H9 (cell line): Measurements from ENCODE around the gene TRIM61. TPM values are rescaled to one million over a fixed set of nuclear protein-coding genes. Genes with fewer than 3 reads are reported as not detected.
"Not testable (repeated sequence)": the region's sequence is repeated elsewhere in the genome, so short reads cannot be mapped to it uniquely, and the experiment has no call there.

Source experiments
- DNase-seq: peaks from one replicate; pipeline ENCODE4 v3.0.0-alpha.2; 2017
- H2AFZ ChIP-seq: one replicate; pipeline ENCODE4 v1.6.1; 2013; ENCODE audit warnings: mild to moderate bottlenecking, low read length, control low read depth, moderate library complexity
- H2AK5ac ChIP-seq: 2 replicates; pipeline ENCODE4 v1.6.1; 2013; ENCODE audit warnings: low read length, control low read depth, mixed read lengths; ENCODE audit not compliant: insufficient read length
- H2BK120ac ChIP-seq: one replicate; pipeline ENCODE4 v1.6.1; 2013; ENCODE audit warnings: low read depth, mild to moderate bottlenecking, low read length, control low read depth, inconsistent platforms; ENCODE audit not compliant: poor library complexity, severe bottlenecking
- H2BK12ac ChIP-seq: 2 replicates; pipeline ENCODE4 v1.6.1; 2013; ENCODE audit warnings: low read length, control low read depth, mixed read lengths, low read depth; ENCODE audit not compliant: insufficient read length
- H2BK15ac ChIP-seq: 2 replicates; pipeline ENCODE4 v1.6.1; 2013; ENCODE audit warnings: low read depth, low read length, control low read depth
- H2BK20ac ChIP-seq: one replicate; pipeline ENCODE4 v1.6.1; 2013; ENCODE audit warnings: low read depth, mild to moderate bottlenecking, low read length, control low read depth, inconsistent platforms; ENCODE audit not compliant: poor library complexity, severe bottlenecking
- H2BK5ac ChIP-seq: 2 replicates; pipeline ENCODE4 v1.6.1; 2013; ENCODE audit warnings: low read length, control low read depth, mixed read lengths; ENCODE audit not compliant: insufficient read length
- H3K14ac ChIP-seq: 2 replicates; pipeline ENCODE4 v1.6.1; 2013; ENCODE audit warnings: low read length, control low read depth; ENCODE audit not compliant: insufficient read depth
- H3K18ac ChIP-seq: 2 replicates; pipeline ENCODE4 v1.6.1; 2013; ENCODE audit warnings: low read depth, mild to moderate bottlenecking, mixed read lengths, low read length, control low read depth; ENCODE audit not compliant: insufficient read length
- H3K23ac ChIP-seq: 2 replicates; pipeline ENCODE4 v1.6.1; 2013; ENCODE audit warnings: low read length, control low read depth, mixed read lengths, low read depth; ENCODE audit not compliant: insufficient read length
- H3K23me2 ChIP-seq: 2 replicates; pipeline ENCODE4 v1.6.1; 2013; ENCODE audit warnings: low read depth, mild to moderate bottlenecking, mixed read lengths, low read length, control low read depth; ENCODE audit not compliant: insufficient read length, poor library complexity, severe bottlenecking
- H3K27ac ChIP-seq: 2 replicates; pipeline ENCODE4 v1.5.1; 2013; ENCODE audit warnings: low read length, control low read depth, mixed read lengths, low read depth; ENCODE audit not compliant: insufficient read length
- H3K27me3 ChIP-seq: 2 replicates; pipeline ENCODE4 v1.6.1; 2013; ENCODE audit warnings: low read length, control low read depth, inconsistent platforms; ENCODE audit not compliant: insufficient read depth
- H3K4ac ChIP-seq: 2 replicates; pipeline ENCODE4 v1.6.1; 2013; ENCODE audit warnings: low read depth, mild to moderate bottlenecking, control low read depth, inconsistent platforms, low read length, moderate library complexity
- H3K4me1 ChIP-seq: 2 replicates; pipeline ENCODE4 v1.6.1; 2013; ENCODE audit warnings: low read length, control low read depth, inconsistent platforms; ENCODE audit not compliant: insufficient read depth
- H3K4me2 ChIP-seq: 2 replicates; pipeline ENCODE4 v1.6.1; 2013; ENCODE audit warnings: low read length, control low read depth, mixed read lengths; ENCODE audit not compliant: insufficient read length, insufficient read depth
- H3K56ac ChIP-seq: 2 replicates; pipeline ENCODE4 v1.6.1; 2013; ENCODE audit warnings: low read depth, mild to moderate bottlenecking, mixed read lengths, low read length, control low read depth; ENCODE audit not compliant: insufficient read length
- H3K79me1 ChIP-seq: 2 replicates; pipeline ENCODE4 v1.6.1; 2013; ENCODE audit warnings: low read depth, mild to moderate bottlenecking, moderate library complexity, low read length, control low read depth, inconsistent platforms; ENCODE audit not compliant: insufficient read depth, poor library complexity, severe bottlenecking
- H3K79me2 ChIP-seq: 2 replicates; pipeline ENCODE4 v1.6.1; 2013; ENCODE audit warnings: low read length, control low read depth, inconsistent platforms; ENCODE audit not compliant: insufficient read depth
- H3K9ac ChIP-seq: 2 replicates; pipeline ENCODE4 v1.6.1; 2013; ENCODE audit warnings: low read length, control low read depth, mixed read lengths; ENCODE audit not compliant: insufficient read length; ENCODE audit errors: extremely low read depth
- H3K9me3 ChIP-seq: one replicate; pipeline ENCODE4 v1.6.1; 2013; ENCODE audit warnings: low read depth, low read length, inconsistent platforms; ENCODE audit not compliant: control insufficient read depth
- H3T11ph ChIP-seq: one replicate; pipeline ENCODE4 v1.6.1; 2013; ENCODE audit warnings: mild to moderate bottlenecking, low read length, control low read depth, inconsistent platforms
- H4K20me1 ChIP-seq: one replicate; pipeline ENCODE4 v1.6.1; 2013; ENCODE audit not compliant: control insufficient read depth, insufficient read length, insufficient read depth
- H4K5ac ChIP-seq: 2 replicates; pipeline ENCODE4 v1.6.1; 2013; ENCODE audit warnings: low read depth, mild to moderate bottlenecking, mixed read lengths, low read length, control low read depth; ENCODE audit not compliant: insufficient read length
- H4K8ac ChIP-seq: replicated peaks from 2 replicates; pipeline ENCODE4 v1.6.1; 2013; ENCODE audit warnings: low read length, control low read depth, mixed read lengths, low read depth; ENCODE audit not compliant: insufficient read length
- H4K91ac ChIP-seq: 2 replicates; pipeline ENCODE4 v1.6.1; 2013; ENCODE audit warnings: low read depth, mild to moderate bottlenecking, moderate library complexity, mixed read lengths, low read length, control low read depth; ENCODE audit not compliant: insufficient read length
- H3K27ac Mint-ChIP-seq, 3 experiments: 2 replicates in 2 of 3; 3 replicates in 1 of 3; pipeline ENCODE4 v1.8.0; 2020 to 2021; ENCODE audit warnings: mixed read lengths in 3 of 3, mild to moderate bottlenecking in 1 of 3, moderate library complexity in 1 of 3
- H3K27me3 Mint-ChIP-seq: 2 replicates; pipeline ENCODE4 v1.8.0; 2021; ENCODE audit warnings: low read depth, mild to moderate bottlenecking, moderate library complexity, mixed read lengths
- H3K36me3 Mint-ChIP-seq, 3 experiments: 2 replicates in 2 of 3; 3 replicates in 1 of 3; pipeline ENCODE4 v1.8.0; 2020 to 2021; ENCODE audit warnings: low read depth in 3 of 3, mixed read lengths in 3 of 3; ENCODE audit not compliant: insufficient read depth in 1 of 3
- H3K4me1 Mint-ChIP-seq, 2 experiments: 2 replicates each; pipeline ENCODE4 v1.8.0; 2020; ENCODE audit warnings: mixed read lengths in 2 of 2
- H3K4me3 Mint-ChIP-seq, 2 experiments: 2 replicates in 1 of 2; 3 replicates in 1 of 2; pipeline ENCODE4 v1.8.0; 2020 to 2021; ENCODE audit warnings: mild to moderate bottlenecking in 2 of 2, mixed read lengths in 2 of 2, moderate library complexity in 1 of 2
- H3K9me3 Mint-ChIP-seq, 2 experiments: 2 replicates in 1 of 2; 3 replicates in 1 of 2; pipeline ENCODE4 v1.8.0; 2020; ENCODE audit warnings: mild to moderate bottlenecking in 2 of 2, mixed read lengths in 2 of 2, moderate library complexity in 1 of 2
- WGBS: extraction: QIAGEN DNeasy Blood & Tissue Kit; methylation state at CpG from one replicate; pipeline ENCODE4 v1.1.7; 2013; ENCODE audit warnings: missing lambda C conversion rate, low lambda C conversion rate, mixed read lengths; ENCODE audit not compliant: insufficient read length; ENCODE audit errors: extremely low coverage; 5-methylcytosine and 5-hydroxymethylcytosine counted together
- total RNA-seq: library from RNA; stranded (reverse); gene quantifications from 2 replicates; pipeline ENCODE4 v1.2.1, GENCODE V29; 2021
- TF ChIP-seq, protein P1 (sequence below): fragments of 200-600 bp; sonication (generic); conservative IDR thresholded peaks from 3 replicates; pipeline ENCODE4 v1.8.0; 2021; ENCODE audit warnings: antibody characterized with exemption, mild to moderate bottlenecking

Gene TRIM61
- total RNA-seq, 1 experiment from 2014 or later: 0.52 TPM

DNA sequence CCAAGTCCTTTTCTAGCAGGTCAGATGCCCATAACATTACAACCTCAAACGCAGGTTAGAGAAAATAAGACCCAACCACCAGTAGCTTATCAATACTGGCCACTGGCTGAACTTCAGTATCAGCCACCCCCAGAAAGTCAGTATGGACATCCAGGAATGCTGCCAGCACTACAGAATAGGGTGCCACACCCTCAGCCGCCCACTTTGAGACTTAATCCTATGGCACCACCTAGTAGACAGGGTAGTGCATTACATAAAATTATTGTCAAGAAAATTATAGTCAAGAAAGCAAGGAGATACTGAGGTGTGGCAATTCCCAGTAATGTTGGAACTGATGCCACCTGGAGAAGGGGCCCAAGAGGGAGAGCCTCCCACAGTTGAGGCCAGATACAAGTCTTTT is 19.9 kb upstream of the TRIM61 start:
- Histone ChIP-seq H4K5ac (no peak overlapping the region), H2BK5ac (no peak overlapping the region), H3K79me2 (no peaks in the 10 kb centered on the region), H3K9me3 (no peaks in the 10 kb centered on the region), H3K27me3 (no peaks in the 10 kb centered on the region), H2BK12ac (no peak overlapping the region), H2BK20ac (no peak overlapping the region), H3K4me2 (no peak overlapping the region), H3K23me2 (no peaks in the 10 kb centered on the region), H3K4ac (no peak overlapping the region), H3K18ac (no peak overlapping the region), H4K91ac (no peak overlapping the region), H3K23ac (no peak overlapping the region), H4K20me1 (no peaks in the 10 kb centered on the region), H3K14ac (no peak overlapping the region), H4K8ac (no peak overlapping the region), H2BK15ac (no peak overlapping the region), H3K4me1 (no peaks in the 10 kb centered on the region; the same call in 1 of the 2 replicates), H2AK5ac (no peak overlapping the region), H3K27ac (no peak overlapping the region), H3K56ac (no peak overlapping the region), H2AFZ (no peak overlapping the region), H2BK120ac (no peak overlapping the region), H3K79me1 (no peaks in the 10 kb centered on the region), H3T11ph (no peak overlapping the region), H3K9ac (no peak overlapping the region)
- Mint-ChIP-seq H3K9me3 (no peaks in the 10 kb centered on the region), H3K36me3 (no peaks in the 10 kb centered on the region), H3K4me1 (peaks cover 10 to 21% of the 10 kb centered on the region in 2 experiments), H3K27ac (no peak overlapping the region), H3K4me3 (no peak overlapping the region), H3K27me3 (no peaks in the 10 kb centered on the region)
- no peak for DNase-seq
- TF ChIP-seq, protein P1, sequence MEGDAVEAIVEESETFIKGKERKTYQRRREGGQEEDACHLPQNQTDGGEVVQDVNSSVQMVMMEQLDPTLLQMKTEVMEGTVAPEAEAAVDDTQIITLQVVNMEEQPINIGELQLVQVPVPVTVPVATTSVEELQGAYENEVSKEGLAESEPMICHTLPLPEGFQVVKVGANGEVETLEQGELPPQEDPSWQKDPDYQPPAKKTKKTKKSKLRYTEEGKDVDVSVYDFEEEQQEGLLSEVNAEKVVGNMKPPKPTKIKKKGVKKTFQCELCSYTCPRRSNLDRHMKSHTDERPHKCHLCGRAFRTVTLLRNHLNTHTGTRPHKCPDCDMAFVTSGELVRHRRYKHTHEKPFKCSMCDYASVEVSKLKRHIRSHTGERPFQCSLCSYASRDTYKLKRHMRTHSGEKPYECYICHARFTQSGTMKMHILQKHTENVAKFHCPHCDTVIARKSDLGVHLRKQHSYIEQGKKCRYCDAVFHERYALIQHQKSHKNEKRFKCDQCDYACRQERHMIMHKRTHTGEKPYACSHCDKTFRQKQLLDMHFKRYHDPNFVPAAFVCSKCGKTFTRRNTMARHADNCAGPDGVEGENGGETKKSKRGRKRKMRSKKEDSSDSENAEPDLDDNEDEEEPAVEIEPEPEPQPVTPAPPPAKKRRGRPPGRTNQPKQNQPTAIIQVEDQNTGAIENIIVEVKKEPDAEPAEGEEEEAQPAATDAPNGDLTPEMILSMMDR: peak; percentile 32; the same call in 1 of the 3 replicates
- no CpG with 5 or more reads among the region's 2 CpGs for WGBS

DNA sequence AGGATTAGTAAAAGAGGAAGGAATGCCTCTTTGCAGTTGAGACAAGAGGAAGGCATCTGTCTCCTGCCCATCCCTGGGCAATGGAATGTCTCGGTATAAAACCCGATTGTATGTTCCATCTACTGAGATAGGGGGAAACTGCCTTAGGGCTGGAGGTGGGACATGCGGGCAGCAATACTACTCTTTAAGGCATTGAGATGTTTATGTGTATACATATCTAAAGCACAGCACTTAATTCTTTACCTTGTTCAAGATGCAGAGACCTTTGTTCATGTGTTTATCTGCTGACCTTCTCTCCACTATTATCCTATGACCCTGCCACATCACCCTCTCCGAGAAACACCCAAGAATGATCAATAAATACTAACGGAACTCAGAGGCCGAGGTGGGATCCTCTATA is 18.7 kb upstream of the TRIM61 start:
- not testable (repeated sequence) for H3K79me1 ChIP-seq, H3K27me3 Mint-ChIP-seq, H3K23me2 ChIP-seq, H3K27ac Mint-ChIP-seq, H2BK12ac ChIP-seq, H3K36me3 Mint-ChIP-seq, H3K23ac ChIP-seq, H3K79me2 ChIP-seq, H3K4me2 ChIP-seq, H2BK20ac ChIP-seq, H4K20me1 ChIP-seq, H3T11ph ChIP-seq, H3K9me3 ChIP-seq, H3K27me3 ChIP-seq, H3K4me3 Mint-ChIP-seq, H3K4me1 ChIP-seq, H2AK5ac ChIP-seq, DNase-seq, H4K8ac ChIP-seq, H2BK5ac ChIP-seq, H3K18ac ChIP-seq, H2AFZ ChIP-seq, H2BK15ac ChIP-seq, H3K27ac ChIP-seq, H4K5ac ChIP-seq, H3K56ac ChIP-seq, H4K91ac ChIP-seq, H3K4ac ChIP-seq, H3K9me3 Mint-ChIP-seq, H2BK120ac ChIP-seq, H3K14ac ChIP-seq, H3K9ac ChIP-seq
- peaks cover under 1 to 10% of the 10 kb centered on the region in 2 experiments; a peak in 2 of 4 replicates for H3K4me1 Mint-ChIP-seq
- WGBS: no CpG with 5 or more reads among the region's 6 CpGs
